ENCODE results near the gene SLX9.
A peak's percentile ranks its signal among the peaks of the same experiment; 100 is the strongest.

SLX9 gene

DNA sequence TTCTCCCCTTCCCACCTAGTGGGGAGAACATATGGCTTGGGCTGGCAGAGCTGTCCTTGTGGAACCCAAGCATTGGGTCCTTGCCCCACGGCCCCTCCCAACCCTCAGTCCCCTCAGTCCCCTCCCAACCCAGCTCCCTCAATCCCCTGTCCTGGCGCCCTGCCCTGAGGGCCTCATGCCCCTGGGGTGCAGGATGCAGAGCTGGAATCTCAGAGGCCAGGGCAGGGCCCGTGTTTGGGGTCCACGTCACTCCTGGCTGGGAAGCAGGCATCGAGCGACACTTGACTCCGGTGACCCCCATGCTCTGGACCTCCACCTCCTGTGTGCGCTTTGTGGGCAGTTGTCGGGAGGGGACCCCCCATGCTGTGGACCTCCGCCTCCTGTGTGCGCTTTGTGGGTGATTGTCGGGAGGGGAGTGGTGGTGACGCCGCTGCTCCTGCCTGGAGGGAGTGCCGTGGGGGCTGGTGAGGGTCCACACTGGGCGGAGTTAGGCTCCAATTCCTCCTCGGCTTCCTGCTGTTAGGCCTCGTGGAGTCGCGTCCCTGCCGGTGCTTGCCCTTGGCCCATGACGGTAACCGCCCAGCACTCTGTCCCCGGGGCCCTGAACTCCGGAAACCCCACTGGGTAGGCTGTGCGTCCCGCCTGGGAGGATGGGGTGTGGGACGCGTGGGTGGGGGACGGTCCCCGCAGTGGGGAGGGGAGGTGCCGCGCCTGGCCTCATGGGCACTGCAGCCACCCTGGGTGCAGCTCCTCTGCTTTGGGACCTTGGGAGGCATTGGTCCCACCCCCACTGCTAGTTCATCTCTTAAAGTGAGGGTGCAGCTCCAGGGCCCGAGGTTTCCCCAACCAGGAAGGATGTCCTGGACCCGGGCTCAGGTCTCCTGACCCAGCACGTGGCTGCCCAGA, 31.2 kb downstream of the SLX9 start:
- no peak for ATAC-seq (ENCODE audit: low read depth)
- H3K4me1 ChIP-seq (ENCODE audit: insufficient read depth, poor library complexity, severe bottlenecking): no peaks in the 10 kb centered on the region
- H3K36me3 ChIP-seq (ENCODE audit: low read depth): peaks cover 42% of the 10 kb centered on the region
- no peak overlapping the region for H3K27ac ChIP-seq (ENCODE audit: poor library complexity, severe bottlenecking)
- no peaks in the 10 kb centered on the region for H3K9me3 ChIP-seq (ENCODE audit: severe bottlenecking)
- H3K27me3 ChIP-seq (ENCODE audit: insufficient read depth, poor library complexity, severe bottlenecking): no peaks in the 10 kb centered on the region
- no peak for DNase-seq (ENCODE audit: low spot score)
- H3K4me3 ChIP-seq (ENCODE audit: severe bottlenecking): no peak overlapping the region
- TF ChIP-seq, protein P1, sequence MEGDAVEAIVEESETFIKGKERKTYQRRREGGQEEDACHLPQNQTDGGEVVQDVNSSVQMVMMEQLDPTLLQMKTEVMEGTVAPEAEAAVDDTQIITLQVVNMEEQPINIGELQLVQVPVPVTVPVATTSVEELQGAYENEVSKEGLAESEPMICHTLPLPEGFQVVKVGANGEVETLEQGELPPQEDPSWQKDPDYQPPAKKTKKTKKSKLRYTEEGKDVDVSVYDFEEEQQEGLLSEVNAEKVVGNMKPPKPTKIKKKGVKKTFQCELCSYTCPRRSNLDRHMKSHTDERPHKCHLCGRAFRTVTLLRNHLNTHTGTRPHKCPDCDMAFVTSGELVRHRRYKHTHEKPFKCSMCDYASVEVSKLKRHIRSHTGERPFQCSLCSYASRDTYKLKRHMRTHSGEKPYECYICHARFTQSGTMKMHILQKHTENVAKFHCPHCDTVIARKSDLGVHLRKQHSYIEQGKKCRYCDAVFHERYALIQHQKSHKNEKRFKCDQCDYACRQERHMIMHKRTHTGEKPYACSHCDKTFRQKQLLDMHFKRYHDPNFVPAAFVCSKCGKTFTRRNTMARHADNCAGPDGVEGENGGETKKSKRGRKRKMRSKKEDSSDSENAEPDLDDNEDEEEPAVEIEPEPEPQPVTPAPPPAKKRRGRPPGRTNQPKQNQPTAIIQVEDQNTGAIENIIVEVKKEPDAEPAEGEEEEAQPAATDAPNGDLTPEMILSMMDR (IDR thresholded peaks at IDR 0.05; ENCODE audit: poor library complexity, severe bottlenecking): no peak

DNA sequence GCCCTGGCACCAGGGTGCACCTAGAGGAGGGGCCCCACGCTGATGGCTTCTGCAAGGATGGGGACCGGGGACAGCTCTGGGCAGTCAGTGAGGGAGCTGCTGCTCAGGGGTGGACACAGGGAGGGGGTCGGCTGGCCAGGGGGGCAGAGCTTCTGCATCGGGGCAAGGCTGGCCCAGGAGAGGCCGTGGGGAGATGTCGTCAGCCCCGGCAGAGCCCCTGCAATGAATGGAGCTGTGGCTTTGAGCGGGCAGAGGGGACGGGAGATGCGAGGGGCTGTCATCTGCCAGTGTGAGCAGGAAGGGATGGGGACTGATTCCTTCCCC, 31.8 kb downstream of the SLX9 start:
- ATAC-seq (ENCODE audit: low read depth) (no peak), DNase-seq (ENCODE audit: low spot score) (no peak)
- peaks cover 44% of the 10 kb centered on the region for H3K36me3 ChIP-seq (ENCODE audit: low read depth)
- H3K27ac ChIP-seq (ENCODE audit: poor library complexity, severe bottlenecking): no peak overlapping the region
- no peaks in the 10 kb centered on the region for H3K9me3 ChIP-seq (ENCODE audit: severe bottlenecking)
- H3K27me3 ChIP-seq (ENCODE audit: insufficient read depth, poor library complexity, severe bottlenecking): no peaks in the 10 kb centered on the region
- no peaks in the 10 kb centered on the region for H3K4me1 ChIP-seq (ENCODE audit: insufficient read depth, poor library complexity, severe bottlenecking)
- H3K4me3 ChIP-seq (ENCODE audit: severe bottlenecking): no peak overlapping the region
- TF ChIP-seq, protein P1 (IDR thresholded peaks at IDR 0.05; ENCODE audit: poor library complexity, severe bottlenecking): no peak

DNA sequence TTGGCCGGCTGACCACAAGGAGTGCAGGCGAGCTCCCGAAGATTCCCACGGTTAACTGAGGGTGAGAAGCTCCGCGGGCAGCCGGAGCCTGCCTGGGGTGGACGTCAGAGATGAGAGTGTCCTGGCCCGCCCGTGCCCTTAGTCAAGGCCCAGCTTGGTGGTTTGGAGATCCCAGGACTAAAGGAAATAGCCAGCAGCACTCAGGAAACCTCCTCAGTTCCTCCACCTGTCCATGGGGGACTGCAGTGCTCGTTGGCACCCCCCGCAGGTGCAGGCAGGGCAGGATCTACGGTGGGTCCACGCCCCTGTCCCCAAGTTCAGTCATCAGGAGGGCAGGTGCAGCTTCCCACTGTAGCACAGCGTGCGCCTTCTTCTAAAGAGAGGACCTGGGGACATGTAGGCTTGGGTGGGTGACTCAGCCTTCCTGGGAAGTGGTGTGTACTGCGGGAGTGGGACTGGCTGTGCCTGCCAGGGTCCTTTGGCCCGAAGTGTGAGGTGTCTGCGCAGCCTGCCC, 32.5 kb downstream of the SLX9 start:
- H3K27ac ChIP-seq (ENCODE audit: poor library complexity, severe bottlenecking): no peak overlapping the region
- TF ChIP-seq, protein P1 (IDR thresholded peaks at IDR 0.05; ENCODE audit: poor library complexity, severe bottlenecking): no peak
- no peak; the same call in 2 of the 3 replicates for ATAC-seq (ENCODE audit: low read depth)

DNA sequence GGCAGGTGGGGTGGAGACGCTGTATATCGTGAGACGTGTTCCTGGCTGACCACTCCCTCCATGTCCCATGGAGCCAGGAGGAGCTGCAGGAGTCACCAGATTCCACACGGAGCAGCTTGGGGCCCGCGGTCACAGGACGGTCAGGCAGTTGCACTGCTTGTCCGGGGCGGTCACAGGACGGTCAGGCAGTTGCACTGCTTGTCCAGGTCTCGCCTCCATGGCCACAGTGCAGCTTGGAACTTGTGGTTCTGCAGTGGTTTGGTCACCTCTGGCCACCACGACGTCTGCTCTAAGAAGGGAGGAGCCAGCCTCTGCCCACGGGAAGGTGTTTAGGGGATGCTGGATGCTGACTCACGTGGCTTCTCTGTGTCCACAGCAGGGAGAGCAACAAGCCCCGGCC, 33.0 kb downstream of the SLX9 start:
- Histone ChIP-seq H3K4me1 (ENCODE audit: insufficient read depth, poor library complexity, severe bottlenecking) (no peaks in the 10 kb centered on the region), H3K27me3 (ENCODE audit: insufficient read depth, poor library complexity, severe bottlenecking) (no peaks in the 10 kb centered on the region), H3K36me3 (ENCODE audit: low read depth) (peaks cover 35% of the 10 kb centered on the region), H3K9me3 (ENCODE audit: severe bottlenecking) (no peaks in the 10 kb centered on the region), H3K4me3 (ENCODE audit: severe bottlenecking) (no peak overlapping the region), H3K27ac (ENCODE audit: poor library complexity, severe bottlenecking) (no peak overlapping the region)
- DNase-seq (ENCODE audit: low spot score) (no peak), ATAC-seq (ENCODE audit: low read depth) (peak; percentile 13; the same call in 1 of the 3 replicates)
- TF ChIP-seq, protein P1 (IDR thresholded peaks at IDR 0.05; ENCODE audit: poor library complexity, severe bottlenecking): no peak

More for the DNA sequence above, 32.5 kb downstream of the SLX9 start:
- Histone ChIP-seq H3K27me3 (ENCODE audit: insufficient read depth, poor library complexity, severe bottlenecking) (no peaks in the 10 kb centered on the region), H3K4me1 (ENCODE audit: insufficient read depth, poor library complexity, severe bottlenecking) (no peaks in the 10 kb centered on the region), H3K9me3 (ENCODE audit: severe bottlenecking) (no peaks in the 10 kb centered on the region), H3K4me3 (ENCODE audit: severe bottlenecking) (no peak overlapping the region), H3K36me3 (ENCODE audit: low read depth) (peaks cover 39% of the 10 kb centered on the region)
- DNase-seq (ENCODE audit: low spot score): no peak

DNA sequence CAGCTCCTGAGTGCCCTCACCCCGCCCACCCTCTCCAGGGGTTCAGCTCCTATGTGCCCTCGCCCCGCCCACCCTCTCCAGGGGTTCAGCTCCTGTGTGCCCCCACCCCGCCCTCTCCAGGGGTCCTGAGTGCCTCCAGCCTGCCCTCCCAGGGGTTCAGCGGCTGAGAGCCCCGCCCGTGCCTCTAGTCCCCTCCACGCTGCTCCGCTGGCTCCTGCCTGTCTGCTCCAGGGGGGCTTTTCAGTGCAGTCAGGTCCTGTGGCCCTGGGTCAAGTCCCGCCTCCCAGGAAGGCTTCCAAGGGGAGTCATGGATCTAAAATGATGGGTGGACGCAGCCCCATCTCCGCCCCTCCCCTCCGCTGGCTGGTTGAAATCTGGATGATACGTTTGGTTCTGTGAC, 33.8 kb downstream of the SLX9 start:
- DNase-seq (ENCODE audit: low spot score) (no peak), ATAC-seq (ENCODE audit: low read depth) (no peak)
- no peaks in the 10 kb centered on the region for H3K4me1 ChIP-seq (ENCODE audit: insufficient read depth, poor library complexity, severe bottlenecking)
- TF ChIP-seq, protein P1 (IDR thresholded peaks at IDR 0.05; ENCODE audit: poor library complexity, severe bottlenecking): no peak
- no peak overlapping the region for H3K4me3 ChIP-seq (ENCODE audit: severe bottlenecking)
- H3K27me3 ChIP-seq (ENCODE audit: insufficient read depth, poor library complexity, severe bottlenecking): no peaks in the 10 kb centered on the region
- H3K9me3 ChIP-seq (ENCODE audit: severe bottlenecking): no peaks in the 10 kb centered on the region
- H3K36me3 ChIP-seq (ENCODE audit: low read depth): peaks cover 27% of the 10 kb centered on the region
- H3K27ac ChIP-seq (ENCODE audit: poor library complexity, severe bottlenecking): no peak overlapping the region

All from RWPE2 (cell line).